Astrocyte (in vitro differentiated cells and primary cell): ENCODE measurements around the gene STARD13. TPM values are rescaled to one million over a fixed set of nuclear protein-coding genes. Genes with fewer than 3 reads are reported as not detected.
A peak's percentile ranks its signal among the peaks of the same experiment; 100 is the strongest.

Source experiments
- DNase-seq: peaks from one replicate; pipeline ENCODE4 v3.0.0-alpha.2; 2010; ENCODE audit warnings: low read depth
- FAIRE-seq: peaks from 2 replicates; lab custom pipeline; 2011; peaks lifted over from hg19 to GRCh38; lab: Jason Lieb, UNC
- H2AFZ ChIP-seq: 2 replicates; pipeline ENCODE4 v1.6.0; 2012; ENCODE audit warnings: low read depth, low read length, inconsistent platforms
- H3K27ac ChIP-seq: 2 replicates; pipeline ENCODE4 v1.5.1; 2011; ENCODE audit warnings: low read depth, low read length, inconsistent platforms
- H3K27me3 ChIP-seq: 2 replicates; pipeline ENCODE4 v1.6.0; 2011; ENCODE audit warnings: low read length, inconsistent platforms; ENCODE audit not compliant: insufficient read depth
- H3K36me3 ChIP-seq: 2 replicates; pipeline ENCODE4 v1.5.1; 2011; ENCODE audit warnings: low read length, inconsistent platforms; ENCODE audit not compliant: insufficient read depth
- H3K4me1 ChIP-seq: 2 replicates; pipeline ENCODE4 v1.5.1; 2011; ENCODE audit warnings: low read length, inconsistent platforms; ENCODE audit not compliant: insufficient read depth
- H3K4me2 ChIP-seq: 2 replicates; pipeline ENCODE4 v1.6.0; 2012; ENCODE audit warnings: low read length, inconsistent platforms
- H3K4me3 ChIP-seq: 2 replicates; pipeline ENCODE4 v1.5.1; 2011; ENCODE audit warnings: low read depth, mild to moderate bottlenecking, low read length, inconsistent platforms; ENCODE audit not compliant: insufficient read depth
- H3K79me2 ChIP-seq: 2 replicates; pipeline ENCODE4 v1.6.0; 2012; ENCODE audit warnings: mild to moderate bottlenecking, low read length, inconsistent platforms; ENCODE audit not compliant: insufficient read depth
- H3K9ac ChIP-seq: 2 replicates; pipeline ENCODE4 v1.6.0; 2012; ENCODE audit warnings: mild to moderate bottlenecking, low read length, inconsistent platforms
- H3K9me3 ChIP-seq: 2 replicates; pipeline ENCODE4 v1.5.1; 2012; ENCODE audit warnings: low read depth, mild to moderate bottlenecking, low read length, inconsistent platforms; ENCODE audit not compliant: insufficient read depth
- H4K20me1 ChIP-seq: 2 replicates; pipeline ENCODE4 v1.6.0; 2012; ENCODE audit warnings: low read length, inconsistent platforms; ENCODE audit not compliant: insufficient read depth
- H3K27ac Mint-ChIP-seq: one replicate; pipeline ENCODE4 v1.8.0; 2021; ENCODE audit warnings: mild to moderate bottlenecking, mixed read lengths; ENCODE audit not compliant: unreplicated experiment
- H3K27me3 Mint-ChIP-seq: one replicate; pipeline ENCODE4 v1.8.0; 2021; ENCODE audit warnings: low read depth, mixed read lengths; ENCODE audit not compliant: unreplicated experiment
- H3K36me3 Mint-ChIP-seq: one replicate; pipeline ENCODE4 v1.8.0; 2021; ENCODE audit warnings: low read depth, mixed read lengths; ENCODE audit not compliant: unreplicated experiment
- H3K4me1 Mint-ChIP-seq: one replicate; pipeline ENCODE4 v1.8.0; 2021; ENCODE audit warnings: low read depth, mixed read lengths; ENCODE audit not compliant: unreplicated experiment
- H3K4me3 Mint-ChIP-seq: one replicate; pipeline ENCODE4 v1.8.0; 2021; ENCODE audit warnings: mild to moderate bottlenecking, moderate library complexity, mixed read lengths; ENCODE audit not compliant: unreplicated experiment
- H3K9me3 Mint-ChIP-seq: one replicate; pipeline ENCODE4 v1.8.0; 2021; ENCODE audit warnings: mild to moderate bottlenecking, mixed read lengths; ENCODE audit not compliant: unreplicated experiment
- CTCF ChIP-seq: IDR thresholded peaks from 2 replicates; pipeline ENCODE4 v1.5.1; 2011; ENCODE audit warnings: low read depth, mild to moderate bottlenecking, inconsistent platforms, low read length, moderate library complexity; ENCODE audit not compliant: insufficient read depth
- EZH2 ChIP-seq: IDR thresholded peaks from 2 replicates; pipeline ENCODE4 v1.6.1; 2012; ENCODE audit warnings: mild to moderate bottlenecking, low read length, inconsistent platforms; ENCODE audit not compliant: insufficient read depth
- total RNA-seq: library from RNA; stranded (reverse); gene quantifications from 2 replicates; pipeline ENCODE4 v1.2.1, GENCODE V29; 2021

The STARD13 gene
- total RNA-seq, 1 donor from 2014 or later = 30.1 TPM

DNA sequence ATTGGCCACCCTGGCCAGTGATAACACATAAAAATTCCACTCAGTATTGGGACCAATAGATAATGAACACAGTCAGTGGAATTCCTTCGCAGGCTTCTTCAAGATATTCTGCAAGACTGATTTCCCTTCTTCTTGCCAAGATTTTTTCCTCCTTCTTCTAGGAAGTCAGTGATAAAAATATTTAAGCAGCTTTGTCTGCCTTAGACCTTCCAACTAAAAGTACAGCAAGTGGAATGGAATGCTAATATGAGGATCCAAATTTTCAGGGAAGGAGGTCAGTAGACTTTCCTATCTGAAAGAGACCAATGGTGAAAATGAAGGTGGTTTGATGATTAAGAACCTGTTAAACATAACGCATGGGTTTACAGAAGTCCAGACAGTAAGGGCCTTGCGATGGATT is 9.6 kb downstream of the STARD13 start:
- no peak overlapping the region for H3K4me3 Mint-ChIP-seq
- peaks cover 99% of the 10 kb centered on the region for H3K79me2 ChIP-seq

DNA sequence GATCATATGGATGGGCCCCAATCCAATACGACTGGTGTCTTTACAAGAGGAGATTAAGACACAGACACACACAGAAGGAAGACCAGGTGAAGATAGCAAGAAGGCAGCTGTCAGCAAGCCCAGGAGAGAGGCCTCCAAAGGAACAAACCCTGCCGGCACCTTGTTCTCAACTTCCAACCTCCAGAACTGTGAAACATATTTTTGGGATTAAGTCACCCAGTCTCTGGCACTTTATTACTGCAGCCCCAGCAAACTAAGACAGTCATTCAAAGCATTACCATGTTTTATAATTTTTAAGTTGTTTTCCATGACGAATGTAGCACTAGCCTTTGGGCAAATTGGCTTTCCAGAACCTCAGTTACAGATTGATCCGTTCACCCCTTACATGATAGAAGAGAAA is 11.3 kb downstream of the STARD13 start:
- Histone ChIP-seq H3K79me2 (peaks cover 99% of the 10 kb centered on the region), H3K4me1 (peaks cover 43% of the 10 kb centered on the region), H3K9me3 (no peaks in the 10 kb centered on the region), H3K27ac (peak overlapping the region; percentile 3), H3K9ac (no peak overlapping the region), H3K36me3 (peaks cover 6% of the 10 kb centered on the region), H3K4me3 (no peak overlapping the region), H3K27me3 (no peaks in the 10 kb centered on the region), H4K20me1 (peaks cover 16% of the 10 kb centered on the region), H2AFZ (no peak overlapping the region), H3K4me2 (no peak overlapping the region)
- FAIRE-seq (no peak), DNase-seq (no peak)
- H3K4me1 Mint-ChIP-seq = peaks cover 73% of the 10 kb centered on the region
- no peaks in the 10 kb centered on the region for H3K9me3 Mint-ChIP-seq
- peak overlapping the region; percentile 74 for H3K27ac Mint-ChIP-seq
- peaks cover 17% of the 10 kb centered on the region for H3K36me3 Mint-ChIP-seq
- no peak for TF ChIP-seq CTCF
- no peak for TF ChIP-seq EZH2
- peak overlapping the region; percentile 11 for H3K4me3 Mint-ChIP-seq
- no peaks in the 10 kb centered on the region for H3K27me3 Mint-ChIP-seq

More for the DNA sequence above, 9.6 kb downstream of the STARD13 start:
- Histone ChIP-seq H3K9ac (no peak overlapping the region), H3K27me3 (no peaks in the 10 kb centered on the region), H3K4me3 (no peak overlapping the region), H2AFZ (no peak overlapping the region), H3K36me3 (peaks cover 11% of the 10 kb centered on the region), H4K20me1 (peaks cover 13% of the 10 kb centered on the region), H3K4me1 (peaks cover 60% of the 10 kb centered on the region), H3K4me2 (peak overlapping the region; percentile 9), H3K9me3 (no peaks in the 10 kb centered on the region), H3K27ac (peak overlapping the region; percentile 52)
- TF ChIP-seq EZH2 (no peak), CTCF (no peak)
- Mint-ChIP-seq H3K4me1 (peaks cover 82% of the 10 kb centered on the region), H3K36me3 (peaks cover 17% of the 10 kb centered on the region), H3K27ac (peak overlapping the region; percentile 60), H3K9me3 (no peaks in the 10 kb centered on the region), H3K27me3 (no peaks in the 10 kb centered on the region)
- DNase-seq = peak; percentile 96
- FAIRE-seq = peak; percentile 97

- Histone ChIP-seq H4K20me1 (peaks cover 31% of the 10 kb centered on the region), H3K4me1 (peaks cover 32% of the 10 kb centered on the region), H3K4me2 (peak overlapping the region; percentile 13), H3K79me2 (peaks cover 99% of the 10 kb centered on the region), H3K27ac (peak overlapping the region; percentile 3), H3K4me3 (no peak overlapping the region), H3K36me3 (peaks cover 9% of the 10 kb centered on the region), H2AFZ (no peak overlapping the region), H3K9me3 (no peaks in the 10 kb centered on the region), H3K27me3 (no peaks in the 10 kb centered on the region), H3K9ac (no peak overlapping the region)
- no peaks in the 10 kb centered on the region for H3K9me3 Mint-ChIP-seq
- DNase-seq (no peak), FAIRE-seq (no peak)
- H3K27ac Mint-ChIP-seq = peak overlapping the region; percentile 70
- H3K36me3 Mint-ChIP-seq = peaks cover 17% of the 10 kb centered on the region
- H3K27me3 Mint-ChIP-seq = no peaks in the 10 kb centered on the region
- peaks cover 63% of the 10 kb centered on the region for H3K4me1 Mint-ChIP-seq
- TF ChIP-seq CTCF (no peak), EZH2 (no peak)
- no peak overlapping the region for H3K4me3 Mint-ChIP-seq
Measured at GRCh38 chr13:33272531-33273124, 12.9 kb downstream of the STARD13 start.
